ENCODE data around the gene HOXD8. TPM values are rescaled to one million over a fixed set of nuclear protein-coding genes. Genes with fewer than 3 reads are reported as not detected.

Gene HOXD8
- total RNA-seq, 1 experiment from 2014 or later = 1.9 TPM

DNA sequence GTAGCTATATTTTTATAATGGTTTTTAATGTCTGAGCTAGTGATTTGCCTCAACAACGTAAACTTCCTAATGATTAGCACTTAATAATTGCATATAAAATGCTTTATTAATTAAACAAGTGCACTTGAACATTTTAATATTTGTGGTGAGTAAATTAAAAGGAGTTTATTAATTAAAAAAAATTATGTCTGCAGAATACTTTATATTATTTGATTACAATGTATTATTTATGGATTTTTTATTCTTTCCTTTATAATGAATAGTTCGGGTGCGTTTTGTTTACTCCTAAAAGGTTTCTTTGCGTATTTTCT lies 2.3 kb downstream of the HOXD8 start:
- CTCF ChIA-PET = interaction anchor here (0.6 to 2.1 kb wide), 5 partner anchors 323 to 928 kb away, joined by 3 to 18 read pairs (median 5); no protein-coding TSS in a partner anchor
- H3K36me3 ChIP-seq (ENCODE audit: low read depth, low read length) = no peaks in the 10 kb centered on the region; the same call in 1 of the 2 replicates
- peaks cover 4% of the 10 kb centered on the region for H3F3A ChIP-seq (ENCODE audit: low read length, unreplicated experiment)
- H3K79me2 ChIP-seq (ENCODE audit: low read length) = peaks cover under 1% of the 10 kb centered on the region; the same call in 1 of the 2 replicates
- peaks cover 20% of the 10 kb centered on the region for H3K4me1 ChIP-seq (ENCODE audit: insufficient read depth, low read length)
- H2AFZ ChIP-seq (ENCODE audit: low read length) = no peak overlapping the region
- POLR2A ChIA-PET (ENCODE audit: unreplicated experiment) = interaction anchor here (0.6 kb wide), 1 partner anchor 479 kb away, joined by 4 read pairs; no protein-coding TSS in a partner anchor
- ATAC-seq (no peak), DNase-seq (no peak)
- H3K4me3 ChIP-seq (ENCODE audit: low read length) = peak overlapping the region; percentile 81
- no peaks in the 10 kb centered on the region for H3K9me2 ChIP-seq (replicated peaks; ENCODE audit: low read length)
- no peak overlapping the region for H3K9ac ChIP-seq (ENCODE audit: low read length)
- intact Hi-C loops (cut with micrococcal nuclease) = no loop called here
- H3K27me3 ChIP-seq (ENCODE audit: low read length) = no peaks in the 10 kb centered on the region
- H4K20me1 ChIP-seq (ENCODE audit: low read length) = no peaks in the 10 kb centered on the region
- H3K9me3 ChIP-seq (ENCODE audit: low read length) = no peaks in the 10 kb centered on the region
- peak overlapping the region; percentile 99 for H3K4me2 ChIP-seq (ENCODE audit: low read length)
- no TSS peak for BruUV-seq (replicated peaks)
- H3K27ac ChIP-seq (ENCODE audit: low read length) = no peak overlapping the region
- TF ChIP-seq EZH2 (IDR thresholded peaks at IDR 0.05; ENCODE audit: low read length, unreplicated experiment) (no peak), EZH2phosphoT487 (IDR thresholded peaks at IDR 0.05; ENCODE audit: borderline replicate concordance, low read length) (no peak)
- TF ChIP-seq, protein P1, sequence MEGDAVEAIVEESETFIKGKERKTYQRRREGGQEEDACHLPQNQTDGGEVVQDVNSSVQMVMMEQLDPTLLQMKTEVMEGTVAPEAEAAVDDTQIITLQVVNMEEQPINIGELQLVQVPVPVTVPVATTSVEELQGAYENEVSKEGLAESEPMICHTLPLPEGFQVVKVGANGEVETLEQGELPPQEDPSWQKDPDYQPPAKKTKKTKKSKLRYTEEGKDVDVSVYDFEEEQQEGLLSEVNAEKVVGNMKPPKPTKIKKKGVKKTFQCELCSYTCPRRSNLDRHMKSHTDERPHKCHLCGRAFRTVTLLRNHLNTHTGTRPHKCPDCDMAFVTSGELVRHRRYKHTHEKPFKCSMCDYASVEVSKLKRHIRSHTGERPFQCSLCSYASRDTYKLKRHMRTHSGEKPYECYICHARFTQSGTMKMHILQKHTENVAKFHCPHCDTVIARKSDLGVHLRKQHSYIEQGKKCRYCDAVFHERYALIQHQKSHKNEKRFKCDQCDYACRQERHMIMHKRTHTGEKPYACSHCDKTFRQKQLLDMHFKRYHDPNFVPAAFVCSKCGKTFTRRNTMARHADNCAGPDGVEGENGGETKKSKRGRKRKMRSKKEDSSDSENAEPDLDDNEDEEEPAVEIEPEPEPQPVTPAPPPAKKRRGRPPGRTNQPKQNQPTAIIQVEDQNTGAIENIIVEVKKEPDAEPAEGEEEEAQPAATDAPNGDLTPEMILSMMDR (conservative IDR thresholded peaks at IDR 0.05; ENCODE audit: low read depth, low read length) = no peak

DNA sequence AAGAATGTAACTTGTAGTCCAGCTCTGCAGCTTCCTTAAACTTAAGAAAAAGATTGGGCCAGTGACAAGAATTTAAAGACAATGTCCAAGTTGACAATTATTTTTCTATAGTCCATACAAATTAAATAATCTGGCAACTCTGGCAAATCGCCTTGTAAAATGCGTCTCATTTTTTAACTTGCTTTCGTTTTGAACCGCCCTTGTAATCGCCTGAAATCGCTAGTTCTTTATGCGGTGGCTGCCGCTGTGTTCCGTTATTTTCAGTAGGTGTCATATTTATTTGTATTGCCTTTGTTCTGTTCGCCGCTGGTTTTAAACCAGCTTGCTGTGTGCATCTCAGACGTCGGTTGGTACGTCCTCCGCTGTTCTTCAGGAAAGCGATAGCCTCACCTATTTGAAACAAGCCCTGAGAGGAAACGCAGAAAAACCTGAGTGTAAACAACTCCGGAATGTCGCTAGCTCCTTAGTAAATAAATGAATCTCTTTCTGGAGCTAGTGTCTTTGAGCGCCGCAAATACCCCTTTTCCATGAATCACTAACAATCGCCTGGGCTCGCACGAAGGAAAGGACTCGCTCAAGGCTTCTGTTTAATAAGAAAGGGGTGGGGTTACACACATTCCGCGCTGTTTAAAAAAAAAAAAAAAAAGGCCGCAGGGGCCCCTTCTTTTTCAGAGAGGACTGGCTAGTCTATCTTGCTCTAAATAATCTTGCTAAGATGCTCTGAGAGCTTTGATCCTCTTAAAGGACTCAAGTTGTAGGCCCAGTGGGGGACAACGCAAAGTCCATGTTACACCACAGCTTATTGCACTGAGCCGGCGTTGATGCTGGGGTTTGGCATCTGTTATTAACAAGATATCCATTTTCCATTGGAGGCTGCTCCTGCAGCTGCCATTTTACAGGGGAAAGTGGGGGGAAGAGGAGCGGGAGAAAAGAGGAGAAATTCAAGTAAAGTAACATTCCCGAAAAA lies 3.0 kb downstream of the HOXD8 start:
- Histone ChIP-seq H2AFZ (ENCODE audit: low read length) (no peak overlapping the region), H3K9ac (ENCODE audit: low read length) (no peak overlapping the region), H3K4me2 (ENCODE audit: low read length) (no peak overlapping the region), H3K4me3 (ENCODE audit: low read length) (no peak overlapping the region), H3K4me1 (ENCODE audit: insufficient read depth, low read length) (peaks cover 20% of the 10 kb centered on the region), H3K79me2 (ENCODE audit: low read length) (peaks cover 6% of the 10 kb centered on the region; the same call in 1 of the 2 replicates), H3K27ac (ENCODE audit: low read length) (no peak overlapping the region), H3K9me2 (replicated peaks; ENCODE audit: low read length) (no peaks in the 10 kb centered on the region), H3K27me3 (ENCODE audit: low read length) (no peaks in the 10 kb centered on the region), H3F3A (ENCODE audit: low read length, unreplicated experiment) (peaks cover 4% of the 10 kb centered on the region), H4K20me1 (ENCODE audit: low read length) (no peaks in the 10 kb centered on the region), H3K36me3 (ENCODE audit: low read depth, low read length) (no peaks in the 10 kb centered on the region), H3K9me3 (ENCODE audit: low read length) (no peaks in the 10 kb centered on the region)
- no peak for DNase-seq
- BruUV-seq (replicated peaks) = no TSS peak
- POLR2A ChIA-PET (ENCODE audit: unreplicated experiment) = interaction anchor here (0.6 kb wide), 1 partner anchor 478 kb away, joined by 4 read pairs; no protein-coding TSS in a partner anchor
- no peak for ATAC-seq
- TF ChIP-seq EZH2phosphoT487 (IDR thresholded peaks at IDR 0.05; ENCODE audit: borderline replicate concordance, low read length) = no peak
- TF ChIP-seq, protein P1 (conservative IDR thresholded peaks at IDR 0.05; ENCODE audit: low read depth, low read length) = no peak
- no peak for TF ChIP-seq EZH2 (IDR thresholded peaks at IDR 0.05; ENCODE audit: low read length, unreplicated experiment)
- intact Hi-C loops (cut with micrococcal nuclease) = no loop called here
- CTCF ChIA-PET = interaction anchor here (0.6 to 2.1 kb wide), 5 partner anchors 323 to 929 kb away, joined by 3 to 18 read pairs (median 5); no protein-coding TSS in a partner anchor

DNA sequence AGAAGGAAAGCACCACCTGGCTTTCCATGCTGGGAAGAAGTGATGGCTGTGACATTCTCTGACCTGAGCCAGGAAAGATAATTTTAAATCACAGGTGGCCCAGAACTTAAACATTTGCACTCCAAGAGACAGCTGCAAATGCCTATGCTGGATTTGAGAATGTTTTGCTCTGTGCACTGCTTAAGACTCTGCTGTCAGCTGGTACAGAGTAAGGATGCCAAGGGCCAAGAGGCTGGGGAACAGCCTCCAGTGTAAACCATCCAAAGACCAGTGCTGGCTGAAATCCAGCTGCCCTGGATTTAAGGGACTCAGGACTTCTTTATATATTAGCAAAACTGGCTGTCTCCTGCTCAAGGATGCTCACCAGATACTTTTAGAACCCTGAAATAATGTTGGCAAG lies 3.9 kb downstream of the HOXD8 start:
- no peak overlapping the region for H3K9ac ChIP-seq (ENCODE audit: low read length)
- no peak overlapping the region for H2AFZ ChIP-seq (ENCODE audit: low read length)
- DNase-seq = no peak
- H3K79me2 ChIP-seq (ENCODE audit: low read length) = peaks cover 15% of the 10 kb centered on the region
- no TSS peak for BruUV-seq (replicated peaks)
- no peaks in the 10 kb centered on the region for H4K20me1 ChIP-seq (ENCODE audit: low read length)
- intact Hi-C loops (cut with micrococcal nuclease) = no loop called here
- no peak overlapping the region for H3K4me2 ChIP-seq (ENCODE audit: low read length)
- no peak overlapping the region for H3K4me3 ChIP-seq (ENCODE audit: low read length)
- ChIA-PET CTCF (no interaction called here), POLR2A (ENCODE audit: unreplicated experiment) (no interaction called here)
- no peaks in the 10 kb centered on the region for H3K27me3 ChIP-seq (ENCODE audit: low read length)
- TF ChIP-seq, protein P1 (conservative IDR thresholded peaks at IDR 0.05; ENCODE audit: low read depth, low read length) = no peak
- TF ChIP-seq EZH2phosphoT487 (IDR thresholded peaks at IDR 0.05; ENCODE audit: borderline replicate concordance, low read length) = no peak
- no peak for TF ChIP-seq EZH2 (IDR thresholded peaks at IDR 0.05; ENCODE audit: low read length, unreplicated experiment)
- H3K9me3 ChIP-seq (ENCODE audit: low read length) = no peaks in the 10 kb centered on the region
- peaks cover 4% of the 10 kb centered on the region for H3F3A ChIP-seq (ENCODE audit: low read length, unreplicated experiment)
- H3K9me2 ChIP-seq (replicated peaks; ENCODE audit: low read length) = no peaks in the 10 kb centered on the region
- ATAC-seq = no peak
- peaks cover 27% of the 10 kb centered on the region for H3K4me1 ChIP-seq (ENCODE audit: insufficient read depth, low read length)
- H3K36me3 ChIP-seq (ENCODE audit: low read depth, low read length) = no peaks in the 10 kb centered on the region
- H3K27ac ChIP-seq (ENCODE audit: low read length) = no peak overlapping the region
